RKO (cell line): ENCODE measurements around the gene GMPPA.

Source experiments
- DNase-seq: peaks from one replicate; pipeline ENCODE4 v3.0.0-alpha.2; 2016; ENCODE audit warnings: low spot score

Gene GMPPA

GRCh38 chr2:219468410-219469185, 30.1 kb upstream of the GMPPA start:
- no peak for DNase-seq

- peak; percentile 56 for DNase-seq
Measured at GRCh38 chr2:219469186-219469724, 29.4 kb upstream of the GMPPA start.

- no peak for DNase-seq
Measured at GRCh38 chr2:219470429-219470828, 28.3 kb upstream of the GMPPA start.

- no peak for DNase-seq
Measured at GRCh38 chr2:219471476-219472371, 27.0 kb upstream of the GMPPA start.

- no peak for DNase-seq
Measured at GRCh38 chr2:219472629-219473187, 26.0 kb upstream of the GMPPA start.

- DNase-seq: no peak
Measured at GRCh38 chr2:219473511-219473910, 25.2 kb upstream of the GMPPA start.

- no peak for DNase-seq
Measured at GRCh38 chr2:219474285-219475060, 24.2 kb upstream of the GMPPA start.

- no peak for DNase-seq
Measured at GRCh38 chr2:219475278-219475677, 23.4 kb upstream of the GMPPA start.

- DNase-seq: peak; percentile 32
Measured at GRCh38 chr2:219475697-219476651, 22.7 kb upstream of the GMPPA start.

GRCh38 chr2:219476652-219477151, 22.0 kb upstream of the GMPPA start:
- no peak for DNase-seq

- DNase-seq: no peak
Measured at GRCh38 chr2:219477179-219477578, 21.5 kb upstream of the GMPPA start.

- no peak for DNase-seq
Measured at GRCh38 chr2:219477815-219478214, 20.9 kb upstream of the GMPPA start.

- DNase-seq: no peak
Measured at GRCh38 chr2:219478916-219479315, 19.8 kb upstream of the GMPPA start.

GRCh38 chr2:219480004-219480403, 18.7 kb upstream of the GMPPA start:
- no peak for DNase-seq

GRCh38 chr2:219482674-219483405, 15.9 kb upstream of the GMPPA start:
- DNase-seq: no peak

GRCh38 chr2:219483451-219484342, 15.0 kb upstream of the GMPPA start:
- no peak for DNase-seq

GRCh38 chr2:219484343-219485200, 14.1 kb upstream of the GMPPA start:
- no peak for DNase-seq

- DNase-seq: no peak
Measured at GRCh38 chr2:219485201-219485580, 13.5 kb upstream of the GMPPA start.
